ENCODE measurements around the gene ITIH5.

ITIH5 gene

GRCh38 chr10:7560519-7560918, 106.2 kb downstream of the ITIH5 start:
- no peak for TF ChIP-seq CTCF (IDR thresholded peaks at IDR 0.05; ENCODE audit: control insufficient read depth, insufficient read depth, low read depth, low read length, missing control alignments)
- DNase-seq (ENCODE audit: low read depth), result no peak
- H3K4me3 ChIP-seq (ENCODE audit: control insufficient read depth, low read depth, low read length), result no peak overlapping the region

DNA sequence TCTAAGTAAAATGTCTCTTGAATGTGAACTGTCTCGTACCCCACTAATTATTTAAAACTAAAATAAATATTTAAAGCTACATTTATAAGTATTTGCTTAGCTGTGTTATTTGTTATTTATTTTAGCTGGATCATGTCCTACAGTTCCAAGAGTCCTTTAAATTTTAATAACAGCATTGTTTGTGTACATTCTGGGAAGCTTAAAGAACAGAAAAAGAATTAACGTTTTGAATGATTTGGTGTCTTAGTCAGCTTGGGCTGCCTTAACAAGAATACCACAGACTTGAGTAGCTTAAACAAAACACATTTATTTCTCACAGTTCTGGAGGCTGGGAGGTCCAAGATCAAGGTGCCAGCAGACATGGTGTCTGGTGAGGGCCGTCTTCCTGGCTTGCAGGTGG, 107.4 kb downstream of the ITIH5 start:
- no peak overlapping the region for H3K4me3 ChIP-seq (ENCODE audit: control insufficient read depth, low read depth, low read length)
- no peak for DNase-seq (ENCODE audit: low read depth)
- TF ChIP-seq CTCF (IDR thresholded peaks at IDR 0.05; ENCODE audit: control insufficient read depth, insufficient read depth, low read depth, low read length, missing control alignments), result no peak

- TF ChIP-seq CTCF (IDR thresholded peaks at IDR 0.05; ENCODE audit: control insufficient read depth, insufficient read depth, low read depth, low read length, missing control alignments), result no peak
- no peak for DNase-seq (ENCODE audit: low read depth)
- H3K4me3 ChIP-seq (ENCODE audit: control insufficient read depth, low read depth, low read length), result no peak overlapping the region
Observed at GRCh38 chr10:7558036-7558435, 108.7 kb downstream of the ITIH5 start.

- H3K4me3 ChIP-seq (ENCODE audit: control insufficient read depth, low read depth, low read length), result no peak overlapping the region
- no peak for TF ChIP-seq CTCF (IDR thresholded peaks at IDR 0.05; ENCODE audit: control insufficient read depth, insufficient read depth, low read depth, low read length, missing control alignments)
- DNase-seq (ENCODE audit: low read depth), result no peak
Observed at GRCh38 chr10:7553531-7553930, 113.2 kb downstream of the ITIH5 start.

DNA sequence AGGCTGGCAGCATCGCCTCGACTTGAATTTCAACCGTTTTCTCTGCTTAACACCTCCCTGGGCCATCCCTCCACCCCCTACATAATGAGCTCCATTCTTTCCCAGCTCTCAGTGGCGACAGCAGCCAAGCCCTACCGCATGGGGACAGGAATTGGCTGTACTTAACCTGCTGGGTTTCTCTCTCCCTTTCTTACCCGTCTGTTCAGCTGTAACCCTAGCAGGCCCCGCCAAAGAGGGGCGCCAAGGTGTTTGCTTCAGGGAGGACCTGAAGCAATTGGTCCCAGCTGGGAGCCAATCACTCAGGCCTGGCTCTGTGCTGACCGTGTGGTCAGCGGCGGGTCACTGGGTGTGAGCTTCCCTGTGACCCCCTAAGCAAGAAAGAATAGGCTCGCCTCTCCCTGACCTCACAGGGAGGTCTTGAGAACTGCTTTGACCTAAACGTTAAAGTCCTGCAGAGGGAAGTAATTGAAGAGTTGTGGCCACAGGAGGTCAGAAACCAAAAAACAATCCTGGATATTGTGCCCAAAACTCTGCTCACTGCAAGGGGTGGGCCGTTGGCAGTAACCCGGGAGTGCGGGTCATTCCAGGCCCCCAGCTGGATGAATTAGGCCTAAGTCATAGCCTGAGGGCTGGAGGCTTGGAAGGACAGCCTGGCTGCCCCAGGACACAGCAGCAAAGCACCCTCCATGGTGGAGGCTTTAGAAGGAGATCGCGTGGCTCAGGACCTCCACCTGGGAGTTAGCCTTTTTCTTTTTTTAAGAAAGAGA, 114.6 kb downstream of the ITIH5 start:
- no peak for DNase-seq (ENCODE audit: low read depth)
- no peak for TF ChIP-seq CTCF (IDR thresholded peaks at IDR 0.05; ENCODE audit: control insufficient read depth, insufficient read depth, low read depth, low read length, missing control alignments)
- no peak overlapping the region for H3K4me3 ChIP-seq (ENCODE audit: control insufficient read depth, low read depth, low read length)

- no peak overlapping the region for H3K4me3 ChIP-seq (ENCODE audit: control insufficient read depth, low read depth, low read length)
- no peak for TF ChIP-seq CTCF (IDR thresholded peaks at IDR 0.05; ENCODE audit: control insufficient read depth, insufficient read depth, low read depth, low read length, missing control alignments)
- no peak for DNase-seq (ENCODE audit: low read depth)
Observed at GRCh38 chr10:7551289-7551688, 115.5 kb downstream of the ITIH5 start.

Data from AG09309 (cell line).